ENCODE measurements around the gene GPRC5C. TPM values are rescaled to one million over a fixed set of nuclear protein-coding genes. Genes with fewer than 3 reads are reported as not detected.

GPRC5C gene
- 0.20 and 0.37 TPM in 2 replicates for total RNA-seq

GRCh38 chr17:74431568-74432423 is at the start of gene GPRC5C:
Gene GPRC5C (plus strand): TSS chr17:74432088. CDS start chr17:74439777, 7,689 bp downstream.

GRCh38 chr17:74466111-74466827 is 34.4 kb downstream of the GPRC5C start, which contains the start of gene CD300A:
Gene CD300A (plus strand): TSS chr17:74466634. CDS start chr17:74466704, 70 bp downstream.

Small RNA genes lying within 50 kb of the gene (small RNA-seq; reads per million reads assigned to genes)
- gene RNA5SP448 = not detected

Other genes starting within 250 kb of the GPRC5C start
- 1,349 and 2,168 TPM in 2 replicates for gene RPL38, start 228.4 kb upstream of the GPRC5C start, total RNA-seq
- 2.9 and 6.5 TPM in 2 replicates for gene TTYH2, start 218.5 kb upstream of the GPRC5C start, total RNA-seq
- not detected in 2 replicates for gene DNAI2, start 157.9 kb upstream of the GPRC5C start, total RNA-seq
- gene KIF19, start 105.9 kb upstream of the GPRC5C start, total RNA-seq = not detected in 2 replicates
- not detected in 2 replicates for gene BTBD17, start 70.2 kb upstream of the GPRC5C start, total RNA-seq
- not detected in 2 replicates for gene GPR142, start 64.6 kb upstream of the GPRC5C start, total RNA-seq
- not detected in 2 replicates for gene CD300A, start 34.5 kb downstream of the GPRC5C start, total RNA-seq
- gene CD300LB, start 99.4 kb downstream of the GPRC5C start, total RNA-seq = not detected in 2 replicates
- gene CD300C, start 114.0 kb downstream of the GPRC5C start, total RNA-seq = not detected in 2 replicates
- gene CD300H, start 135.4 kb downstream of the GPRC5C start, total RNA-seq = not detected in 2 replicates
- gene CD300LD, start 160.2 kb downstream of the GPRC5C start, total RNA-seq = not detected in 2 replicates
- not detected in 2 replicates for gene CD300E, start 191.7 kb downstream of the GPRC5C start, total RNA-seq